Liver (tissue), 9 donors: ENCODE results near the gene WWOX. TPM values are rescaled to one million over a fixed set of nuclear protein-coding genes. Genes with fewer than 3 reads are reported as not detected.
A peak's percentile ranks its signal among the peaks of the same experiment; 100 is the strongest.

Source experiments
- DNase-seq: peaks from one replicate; pipeline ENCODE4 v3.0.0-alpha.2; 2017; ENCODE audit warnings: low spot score
- H3K27ac ChIP-seq, 2 donors: one replicate each; pipeline ENCODE4 v1.7.0; 2013; ENCODE audit warnings: inconsistent platforms in 2 of 2, low read length in 2 of 2, control low read depth in 1 of 2, low read depth in 1 of 2, mild to moderate bottlenecking in 1 of 2
- H3K27me3 ChIP-seq, 4 donors: one replicate each; pipeline versions ENCODE4 v1.6.1 to v1.7.0; 2013; ENCODE audit warnings: low read length in 3 of 4, inconsistent platforms in 1 of 4, mild to moderate bottlenecking in 1 of 4, moderate library complexity in 1 of 4; ENCODE audit not compliant: control insufficient read depth in 4 of 4, insufficient read depth in 4 of 4
- H3K36me3 ChIP-seq, 4 donors: one replicate each; pipeline versions ENCODE4 v1.6.1 to v1.7.0; 2013; ENCODE audit warnings: low read length in 3 of 4, mild to moderate bottlenecking in 3 of 4, low read depth in 1 of 4, moderate library complexity in 1 of 4; ENCODE audit not compliant: control insufficient read depth in 4 of 4, insufficient read depth in 3 of 4
- H3K4me1 ChIP-seq, 4 donors: one replicate each; pipeline versions ENCODE4 v1.6.1 to v1.7.0; 2013; ENCODE audit warnings: low read length in 3 of 4, mild to moderate bottlenecking in 3 of 4, moderate library complexity in 1 of 4; ENCODE audit not compliant: control insufficient read depth in 4 of 4, insufficient read depth in 4 of 4
- H3K4me3 ChIP-seq, 3 donors: one replicate each; pipeline versions ENCODE4 v1.6.1 to v1.7.0; 2013; ENCODE audit warnings: low read length in 3 of 3, control low read depth in 1 of 3, low read depth in 1 of 3, mild to moderate bottlenecking in 1 of 3
- H3K9ac ChIP-seq, 2 donors: one replicate each; pipeline ENCODE4 v1.7.0; 2013; ENCODE audit warnings: low read length in 2 of 2, mild to moderate bottlenecking in 2 of 2, moderate library complexity in 2 of 2, control low read depth in 1 of 2, low read depth in 1 of 2
- H3K9me3 ChIP-seq, 4 donors: one replicate each; pipeline versions ENCODE4 v1.6.1 to v1.7.0; 2013; ENCODE audit warnings: low read length in 3 of 4; ENCODE audit not compliant: control insufficient read depth in 4 of 4
- CTCF ChIP-seq: fragments of 150-350 bp; IDR thresholded peaks from 2 replicates; pipeline ENCODE4 v1.5.1; 2017; ENCODE audit warnings: improper control_type of control experiment, low read depth, low read length; ENCODE audit not compliant: missing input control
- FOXA2 ChIP-seq: IDR thresholded peaks from 2 replicates; pipeline ENCODE4 v1.6.1; 2016; ENCODE audit warnings: antibody characterized with exemption
- HNF4A ChIP-seq, 2 donors: conservative IDR thresholded peaks; 2 replicates each; pipeline ENCODE4 v1.6.1; 2016; ENCODE audit warnings: antibody characterized with exemption in 2 of 2, mild to moderate bottlenecking in 2 of 2
- JUND ChIP-seq, 2 donors: IDR thresholded peaks; 2 replicates each; pipeline ENCODE4 v1.6.1; 2016; ENCODE audit warnings: antibody characterized with exemption in 2 of 2
- NR2F2 ChIP-seq: IDR thresholded peaks from 2 replicates; pipeline ENCODE4 v1.6.1; 2016; ENCODE audit warnings: antibody characterized with exemption
- RAD21 ChIP-seq, 2 donors: IDR thresholded peaks; 2 replicates each; pipeline ENCODE4 v1.6.1; 2016; ENCODE audit warnings: antibody characterized with exemption in 2 of 2, mild to moderate bottlenecking in 2 of 2
- REST ChIP-seq: IDR thresholded peaks from 2 replicates; pipeline ENCODE4 v1.6.1; 2016; ENCODE audit warnings: antibody characterized with exemption, mild to moderate bottlenecking
- RXRA ChIP-seq, 2 donors: IDR thresholded peaks; 2 replicates each; pipeline ENCODE4 v1.6.1; 2017 to 2018; ENCODE audit warnings: antibody characterized with exemption in 2 of 2, mild to moderate bottlenecking in 1 of 2
- SP1 ChIP-seq: IDR thresholded peaks from 2 replicates; pipeline ENCODE4 v1.6.1; 2018; ENCODE audit warnings: antibody characterized with exemption, mild to moderate bottlenecking
- WGBS: extraction: QIAGEN DNeasy Blood & Tissue Kit; methylation state at CpG from one replicate; pipeline ENCODE4 v1.1.7; 2013; 5-methylcytosine and 5-hydroxymethylcytosine counted together
- polyA plus RNA-seq, 2 donors: library from polyadenylated mRNA; stranded (reverse) in 1 of 2; unstranded in 1 of 2; fragments of 200-250 nt in 1 of 2; fragments of >200 nt in 1 of 2; fragmentation: Nextera tagmentation in 1 of 2; extraction: Ambion mirVana in 1 of 2; gene quantifications; one replicate each; pipeline versions ENCODE4 v1.2.1 to v1.2.3, GENCODE V29; 2013 to 2015
- total RNA-seq, 2 donors: library from RNA; depleted of rRNA; stranded (reverse); fragments of >200 nt; gene quantifications; one replicate each; pipeline ENCODE4 v1.2.3, GENCODE V29; 2014
- TF ChIP-seq, protein P1 (sequence below): IDR thresholded peaks from 2 replicates; pipeline ENCODE4 v1.6.1; 2016; ENCODE audit warnings: antibody characterized with exemption
- donor health status: healthy.
- donor health status: healthy.
- donor health status: healthy.
- donor health status: healthy.
- donor health status: healthy.

WWOX gene
- total and polyA plus RNA-seq, 4 donors: 9.8 to 46.0 (median 15.3) TPM

DNA sequence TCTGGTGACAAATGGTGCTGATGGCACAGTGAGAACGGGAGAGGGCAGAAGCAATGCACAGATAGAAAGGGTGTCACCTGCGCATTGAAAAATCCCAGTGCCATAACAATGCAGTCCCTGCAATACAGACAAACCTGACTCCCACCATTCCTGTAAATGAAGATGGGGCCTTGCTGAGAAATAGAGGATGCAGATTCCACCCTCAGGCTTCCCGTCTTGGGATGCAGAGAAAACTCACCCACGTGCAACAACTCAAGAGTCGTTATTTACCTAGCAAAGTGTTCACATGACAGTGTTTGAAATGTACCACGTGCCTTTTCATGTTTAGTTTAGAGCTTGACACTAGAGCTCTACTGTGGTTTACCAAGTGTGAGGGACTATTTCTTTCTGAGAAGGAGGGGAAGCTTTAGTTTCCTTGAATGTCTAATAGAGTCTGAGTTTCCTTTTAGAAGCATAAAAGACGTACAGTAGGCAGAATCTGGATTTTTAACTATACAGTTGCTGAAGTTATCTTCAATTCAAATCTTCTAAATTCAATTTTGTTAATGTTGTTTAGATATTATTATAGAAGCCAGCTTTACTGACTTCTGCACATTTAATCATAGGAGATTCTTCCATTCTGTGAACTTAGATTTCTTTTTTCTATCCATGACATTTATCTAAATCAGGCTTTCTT, 35.6 kb downstream of the WWOX start:
- H3K4me3 ChIP-seq: no peak overlapping the region
- H3K9ac ChIP-seq: no peak overlapping the region
- peaks cover 0 to 25% (median 19%) of the 10 kb centered on the region in 4 donors for H3K4me1 ChIP-seq
- H3K9me3 ChIP-seq: peaks cover 0 to 3% (median 3%) of the 10 kb centered on the region in 4 donors
- TF ChIP-seq FOXA2: peak; percentile 77
- no peak for TF ChIP-seq RAD21 (IDR thresholded peaks at IDR 0.05)
- 55% methylated on average over 7 of the region's 7 CpGs for WGBS
- no peaks in the 10 kb centered on the region for H3K36me3 ChIP-seq
- H3K27me3 ChIP-seq: no peaks in the 10 kb centered on the region
- no peak overlapping the region for H3K27ac ChIP-seq
- DNase-seq: no peak

DNA sequence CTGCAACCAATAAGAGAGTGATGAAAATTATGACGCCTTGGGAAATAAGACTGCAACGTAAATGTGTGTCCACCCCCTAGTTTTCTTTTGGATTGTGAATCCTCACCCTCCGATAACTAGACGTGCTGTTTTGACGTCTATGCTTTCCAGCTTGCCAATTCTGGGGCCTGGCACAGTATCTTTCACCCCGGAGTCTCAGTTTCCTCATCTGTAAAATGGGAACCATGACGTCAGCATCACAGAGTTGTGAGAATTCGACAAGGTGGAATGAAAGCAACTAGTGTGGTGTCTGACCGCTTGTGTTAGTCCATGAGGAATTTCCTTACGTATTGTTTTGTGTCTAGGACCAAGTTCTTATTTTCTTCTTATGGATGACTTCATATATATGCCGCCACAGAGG, 37.7 kb downstream of the WWOX start:
- WGBS: 97% methylated on average over 11 of the region's 11 CpGs
- H3K27ac ChIP-seq: no peak overlapping the region
- TF ChIP-seq RXRA (IDR thresholded peaks at IDR 0.05) (no peak), JUND (IDR thresholded peaks at IDR 0.05) (no peak), REST (no peak), CTCF (no peak), HNF4A (conservative IDR thresholded peaks at IDR 0.05) (no peak), NR2F2 (no peak), SP1 (no peak), RAD21 (IDR thresholded peaks at IDR 0.05) (no peak)
- TF ChIP-seq, protein P1, sequence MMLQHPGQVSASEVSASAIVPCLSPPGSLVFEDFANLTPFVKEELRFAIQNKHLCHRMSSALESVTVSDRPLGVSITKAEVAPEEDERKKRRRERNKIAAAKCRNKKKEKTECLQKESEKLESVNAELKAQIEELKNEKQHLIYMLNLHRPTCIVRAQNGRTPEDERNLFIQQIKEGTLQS: no peak

More for the DNA sequence above, 37.7 kb downstream of the WWOX start:
- DNase-seq: no peak
- H3K27me3 ChIP-seq: no peaks in the 10 kb centered on the region
- H3K36me3 ChIP-seq: no peaks in the 10 kb centered on the region
- H3K4me1 ChIP-seq: peaks cover 0 to 25% (median 22%) of the 10 kb centered on the region in 4 donors
- H3K9me3 ChIP-seq: peaks cover 0 to 5% (median 4%) of the 10 kb centered on the region in 4 donors
- H3K4me3 ChIP-seq: no peak overlapping the region
- no peak overlapping the region for H3K9ac ChIP-seq
